Stimulated activated CD8-positive, alpha-beta memory T cell treated with anti-CD3 and anti-CD28 coated beads, Interleukin-15, amount 100 ng/mL, for 24 hours (primary cell): ENCODE data around the gene TMEM164.

Experiments used
- DNase-seq: peaks from one replicate; pipeline ENCODE4 v3.0.0-alpha.2; 2020; ENCODE audit warnings: low read depth

The TMEM164 gene

DNA sequence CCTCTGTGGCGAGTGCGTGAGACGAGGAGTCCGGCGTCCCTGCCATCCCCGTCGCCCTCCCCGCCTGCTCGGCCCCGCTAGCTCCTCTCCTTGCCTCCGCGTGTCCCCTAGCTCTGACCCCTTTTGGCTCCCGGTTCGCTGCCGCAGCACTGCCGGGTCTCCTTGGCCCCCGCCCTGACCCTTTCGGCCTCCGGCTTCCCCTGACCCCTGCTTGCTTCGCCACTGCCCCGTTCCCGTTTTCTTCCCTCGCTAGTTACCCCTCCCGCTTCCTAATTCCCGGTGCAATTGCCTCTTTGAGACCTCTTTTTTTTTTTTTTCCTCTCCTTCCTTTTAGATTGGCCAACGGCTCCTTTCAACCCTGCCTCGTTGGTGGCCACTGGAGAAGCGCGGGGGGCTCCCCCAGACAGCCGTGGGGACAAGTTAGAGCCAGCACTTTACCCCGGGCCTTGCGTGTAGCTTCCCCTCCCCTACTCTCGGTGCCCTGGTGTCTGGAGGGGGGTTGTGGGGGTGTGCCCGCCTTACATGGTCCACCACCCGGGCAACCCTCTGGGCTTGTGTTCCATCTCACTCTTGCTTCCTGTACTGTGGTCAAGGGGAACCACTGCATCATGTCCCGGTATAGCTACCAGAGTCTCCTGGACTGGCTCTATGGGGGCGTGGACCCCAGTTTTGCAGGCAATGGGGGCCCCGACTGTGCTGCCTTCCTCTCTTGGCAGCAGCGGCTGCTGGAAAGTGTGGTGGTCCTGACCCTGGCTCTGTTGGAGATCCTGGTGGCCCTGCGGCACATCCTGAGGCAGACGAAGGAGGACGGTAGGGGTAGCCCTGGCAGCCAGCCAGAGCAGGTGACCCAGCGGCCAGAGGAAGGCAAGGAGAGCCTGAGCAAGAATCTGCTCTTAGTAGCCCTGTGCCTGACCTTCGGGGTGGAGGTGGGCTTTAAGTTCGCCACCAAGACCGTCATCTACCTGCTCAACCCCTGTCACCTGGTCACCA is 548 bp downstream of the TMEM164 start:
- no peak for DNase-seq

DNA sequence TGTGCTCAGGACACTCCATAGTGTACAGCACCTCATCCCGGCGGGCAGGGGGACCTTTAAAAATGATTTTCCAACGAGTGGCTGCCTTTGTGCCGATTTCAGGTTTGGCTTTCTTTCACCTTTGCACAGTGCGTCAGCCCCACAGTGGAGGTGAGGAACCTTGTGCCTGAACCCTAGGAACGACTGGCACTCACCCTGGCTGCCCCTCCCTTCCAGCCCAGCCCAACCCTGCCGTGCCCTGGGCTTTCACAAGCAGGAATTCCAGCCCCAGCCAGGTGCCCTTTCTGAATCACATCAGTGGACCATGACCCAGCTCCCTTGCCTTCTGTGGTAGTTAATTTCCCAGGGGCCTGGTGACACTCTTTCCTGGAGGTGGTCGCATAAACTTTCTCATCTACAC is 1.3 kb downstream of the TMEM164 start:
- DNase-seq: no peak

DNA sequence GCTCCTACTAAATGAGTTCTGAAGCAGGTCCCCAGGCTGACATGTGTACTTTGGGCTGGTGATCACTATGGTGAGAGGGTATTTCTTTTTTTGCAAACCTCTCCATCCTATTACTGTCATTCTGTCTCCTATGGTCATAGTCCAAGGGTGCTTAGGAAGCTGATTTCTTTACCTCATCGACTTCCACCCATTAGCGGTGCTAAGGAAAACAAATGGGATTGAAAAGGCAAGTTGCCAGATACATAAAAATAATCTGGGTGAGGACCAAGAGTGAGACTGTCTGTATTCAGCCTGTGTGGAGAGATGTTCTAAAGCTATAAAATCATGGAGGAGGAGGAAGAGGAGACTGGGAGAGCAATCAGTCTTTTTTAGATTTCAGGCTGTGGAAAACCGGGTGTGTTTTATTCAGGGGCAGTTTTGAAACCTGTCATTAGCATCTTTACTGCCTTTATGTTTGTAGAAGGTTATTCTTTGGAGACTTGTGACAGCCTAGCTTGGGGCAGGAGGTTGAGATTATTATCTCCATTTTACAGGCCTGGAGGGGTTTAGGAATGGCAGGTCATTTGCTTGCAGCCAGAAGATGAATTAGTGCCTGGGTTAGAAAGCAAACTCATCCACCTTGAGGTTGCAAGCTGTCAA is 1.9 kb downstream of the TMEM164 start:
- no peak for DNase-seq

DNA sequence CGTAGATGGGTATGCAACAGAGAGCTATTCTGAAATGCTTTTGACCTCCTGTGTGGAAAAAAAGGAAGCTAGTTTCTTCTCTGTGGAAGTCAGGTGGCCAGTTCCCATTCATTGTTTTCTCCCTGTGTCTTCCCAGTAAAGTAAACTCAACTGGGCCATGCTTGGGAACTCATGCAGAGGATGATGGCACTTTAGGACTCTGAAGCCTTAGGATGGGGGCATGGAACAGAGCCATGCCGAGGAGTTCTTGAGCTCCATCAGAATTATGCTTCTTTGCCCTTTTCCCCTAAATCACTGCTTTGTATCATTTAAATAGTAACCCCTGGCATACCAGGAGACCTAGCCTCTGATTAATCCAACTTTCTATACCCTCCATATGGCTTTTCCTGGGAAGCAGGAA is 3.2 kb downstream of the TMEM164 start:
- DNase-seq: no peak

DNA sequence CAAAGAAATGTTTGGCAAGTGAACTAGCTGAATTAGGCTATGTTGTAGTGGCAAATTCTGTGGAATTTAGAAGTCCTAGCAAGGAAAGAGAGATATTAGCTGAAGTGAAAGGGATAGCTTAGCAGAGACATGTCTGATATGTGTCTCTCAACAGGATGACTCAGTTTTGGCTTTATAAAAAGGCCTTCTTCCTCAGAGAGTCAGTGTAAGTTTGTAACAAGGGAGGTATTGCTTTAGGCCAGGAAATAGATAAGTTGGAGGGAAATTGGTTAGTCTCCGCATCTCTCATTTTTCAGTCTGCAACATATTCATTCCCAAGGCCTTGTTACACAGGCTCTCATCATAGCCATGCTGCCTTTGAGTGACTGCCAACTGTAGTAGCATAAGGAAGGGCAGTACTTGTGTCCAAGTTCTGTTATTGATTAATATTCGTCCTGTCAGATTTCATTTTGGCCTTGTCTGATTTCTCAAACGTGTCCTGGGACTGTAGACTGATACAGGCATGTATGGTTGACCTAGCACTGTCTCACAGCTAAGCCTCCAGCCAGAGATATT is 4.0 kb downstream of the TMEM164 start:
- DNase-seq: no peak

DNA sequence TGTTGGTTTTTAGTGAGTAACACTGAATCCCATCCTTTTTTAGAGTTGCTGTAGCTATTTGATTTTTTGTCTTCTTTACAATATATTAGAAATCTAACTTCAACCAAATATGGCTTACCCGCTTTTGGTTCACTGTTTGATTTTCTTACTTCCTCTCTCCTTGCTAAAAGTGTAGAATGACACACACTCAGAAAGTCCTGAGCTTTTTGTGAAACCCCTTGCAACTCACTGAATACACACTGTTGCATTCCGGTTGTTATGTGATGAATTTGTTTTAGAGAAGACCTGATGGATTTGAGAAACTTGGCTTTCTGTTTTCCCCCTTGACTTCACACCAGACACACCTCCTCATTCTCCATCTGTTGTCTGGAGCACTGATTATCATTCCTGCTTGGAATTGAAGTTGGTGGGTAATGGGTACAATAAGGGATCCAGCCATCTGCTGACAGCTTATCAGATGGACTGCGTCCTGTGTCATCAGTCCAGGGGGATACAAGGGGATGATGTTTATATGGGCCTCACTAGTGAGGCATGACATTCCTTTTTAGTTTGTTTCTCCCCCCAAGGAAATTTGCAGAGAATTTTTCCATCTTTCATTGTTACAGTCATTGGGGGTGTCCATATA is 5.2 kb downstream of the TMEM164 start:
- no peak for DNase-seq

DNA sequence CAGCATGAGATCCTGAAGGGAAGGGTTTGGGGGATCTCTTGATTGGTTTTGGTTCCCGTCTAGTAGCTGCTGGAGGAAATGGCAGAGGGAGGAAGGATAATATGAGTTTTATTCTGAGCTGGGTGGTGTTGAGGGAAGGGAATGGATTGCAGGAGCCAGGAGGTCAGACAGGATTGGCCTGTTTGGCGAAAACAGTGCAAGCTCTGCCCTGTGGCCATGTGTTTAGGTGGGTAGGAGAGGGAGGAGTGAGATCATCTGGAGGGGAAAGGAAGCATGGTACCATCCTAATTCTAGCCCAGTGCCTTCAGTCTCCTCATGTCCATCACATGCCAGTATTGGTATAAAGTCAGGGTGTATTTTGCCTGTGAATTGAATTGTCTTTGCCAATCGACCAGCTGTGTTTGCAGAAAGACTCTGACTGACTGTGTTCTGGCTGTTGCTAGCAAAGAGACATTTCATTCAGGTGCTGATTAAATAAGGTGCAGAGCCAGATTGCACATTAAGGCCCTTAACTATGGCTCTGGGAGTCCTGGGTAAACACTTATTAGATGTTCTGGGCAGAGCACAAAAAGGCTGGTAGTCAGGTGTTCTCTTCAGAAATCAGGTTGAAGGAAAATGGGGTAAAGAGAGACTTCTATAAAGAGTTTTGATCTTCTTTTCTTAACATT is 10.0 kb downstream of the TMEM164 start:
- no peak for DNase-seq

DNA sequence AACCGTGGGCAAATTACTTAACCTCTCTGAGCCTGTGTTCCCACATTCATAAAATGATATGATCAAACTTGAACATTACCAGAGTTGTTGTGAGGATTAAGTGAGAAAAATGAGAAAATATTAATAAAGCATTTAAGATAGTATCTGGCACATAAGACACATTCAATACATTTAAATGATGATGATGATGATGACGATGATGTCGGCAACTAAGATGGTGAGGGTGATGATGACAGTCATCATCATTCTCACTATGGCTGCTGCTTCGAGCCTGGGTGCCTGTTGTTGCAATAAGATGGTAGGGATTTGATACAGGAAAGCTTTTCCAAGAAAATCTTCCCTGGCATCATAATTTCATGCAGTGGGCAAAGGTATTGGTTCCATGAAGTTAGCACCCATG is 11.1 kb downstream of the TMEM164 start:
- no peak for DNase-seq

DNA sequence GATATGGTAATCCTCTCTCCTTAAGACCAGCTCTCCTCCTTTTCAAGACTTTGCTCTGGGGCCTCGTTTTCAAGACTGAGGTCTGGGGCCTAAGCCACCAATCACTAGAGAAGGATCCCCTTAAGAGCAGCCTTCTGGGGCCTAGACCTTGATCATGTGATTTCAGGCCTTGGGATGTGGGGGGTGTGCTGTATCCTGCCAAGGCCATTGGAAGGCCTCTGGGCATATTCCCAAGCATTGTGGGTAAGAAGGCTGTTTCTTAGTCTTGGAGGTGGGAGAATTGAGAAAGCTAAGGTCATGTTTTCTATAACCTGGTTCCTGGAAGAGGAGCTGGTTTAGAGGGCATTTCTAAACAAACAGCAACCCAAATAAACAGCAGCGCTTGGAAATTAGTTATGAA is 12.1 kb downstream of the TMEM164 start:
- DNase-seq: no peak

DNA sequence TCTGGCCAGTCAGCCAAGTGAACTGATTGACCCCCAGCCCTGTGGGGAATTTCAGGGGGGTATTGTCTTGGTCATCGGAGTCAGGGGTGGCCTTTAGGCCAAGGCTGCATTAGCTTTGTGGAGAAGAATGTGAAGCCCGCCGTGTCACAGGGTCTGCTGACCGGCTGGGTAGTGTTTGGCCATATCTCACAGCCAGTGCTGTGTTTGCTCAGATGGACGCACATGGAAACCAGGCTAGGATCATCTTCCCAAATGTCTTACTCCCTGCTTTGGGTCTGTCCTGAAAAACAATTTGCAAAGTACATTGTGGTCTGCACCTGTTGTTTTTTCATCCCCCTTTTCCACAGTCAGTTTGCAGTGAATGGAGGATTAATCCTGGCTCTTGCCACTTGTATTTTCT is 13.0 kb downstream of the TMEM164 start:
- DNase-seq: no peak

DNA sequence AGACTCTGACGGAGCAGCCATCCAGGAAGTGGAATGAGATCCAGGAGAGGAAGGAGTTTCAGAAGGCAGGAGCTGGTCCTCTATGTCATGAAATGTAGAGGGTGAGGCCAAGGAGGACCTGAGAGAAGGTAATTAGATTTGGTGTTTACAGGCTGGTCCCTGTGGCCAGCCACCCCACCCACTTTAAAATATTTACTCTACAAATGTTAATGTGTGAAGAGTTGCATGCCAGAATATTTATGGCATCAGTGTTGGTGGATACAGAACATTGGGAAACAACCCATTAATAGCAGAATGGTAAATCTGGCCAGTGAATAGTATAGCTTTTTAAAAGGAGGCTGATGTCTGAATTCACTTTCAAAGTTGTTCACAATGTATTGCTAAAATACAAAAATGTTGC is 17.6 kb downstream of the TMEM164 start:
- DNase-seq: no peak

DNA sequence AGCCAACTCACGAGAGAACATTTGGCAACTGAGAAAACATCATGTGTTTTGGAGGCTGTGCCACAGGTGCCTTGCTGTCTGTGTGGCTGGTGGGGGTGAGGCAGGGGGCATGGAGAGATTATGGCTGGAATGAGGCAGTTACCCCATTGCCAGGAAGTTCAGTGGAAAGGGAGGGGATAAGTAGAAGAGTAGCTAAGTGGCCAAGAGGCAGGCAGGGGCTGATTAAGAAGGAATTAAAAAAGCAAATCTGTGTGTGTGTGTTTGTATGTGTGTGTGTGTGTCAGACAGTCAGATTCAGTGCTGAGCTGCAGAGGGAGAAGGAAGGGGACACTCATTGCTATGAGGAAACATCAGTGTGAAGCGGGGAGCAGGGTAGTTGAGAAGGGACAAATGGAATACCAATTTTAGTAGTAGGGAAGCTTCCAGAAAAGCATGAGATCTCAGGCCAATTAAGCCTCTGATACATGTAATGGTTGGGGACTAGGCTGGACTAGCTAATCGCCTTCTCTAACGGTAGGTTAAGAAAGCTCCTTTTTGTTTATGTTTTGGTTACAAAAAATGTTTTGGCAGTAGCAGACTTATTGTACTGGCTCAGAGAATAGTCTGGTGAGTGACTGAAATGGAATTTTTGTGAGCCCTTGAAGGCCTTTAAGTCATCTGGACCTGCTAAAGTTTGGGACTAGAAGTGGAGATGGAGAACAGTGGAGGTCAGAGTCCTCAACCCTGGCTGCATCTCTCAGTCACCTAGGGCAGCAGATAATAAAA is 18.5 kb downstream of the TMEM164 start:
- DNase-seq: no peak

DNA sequence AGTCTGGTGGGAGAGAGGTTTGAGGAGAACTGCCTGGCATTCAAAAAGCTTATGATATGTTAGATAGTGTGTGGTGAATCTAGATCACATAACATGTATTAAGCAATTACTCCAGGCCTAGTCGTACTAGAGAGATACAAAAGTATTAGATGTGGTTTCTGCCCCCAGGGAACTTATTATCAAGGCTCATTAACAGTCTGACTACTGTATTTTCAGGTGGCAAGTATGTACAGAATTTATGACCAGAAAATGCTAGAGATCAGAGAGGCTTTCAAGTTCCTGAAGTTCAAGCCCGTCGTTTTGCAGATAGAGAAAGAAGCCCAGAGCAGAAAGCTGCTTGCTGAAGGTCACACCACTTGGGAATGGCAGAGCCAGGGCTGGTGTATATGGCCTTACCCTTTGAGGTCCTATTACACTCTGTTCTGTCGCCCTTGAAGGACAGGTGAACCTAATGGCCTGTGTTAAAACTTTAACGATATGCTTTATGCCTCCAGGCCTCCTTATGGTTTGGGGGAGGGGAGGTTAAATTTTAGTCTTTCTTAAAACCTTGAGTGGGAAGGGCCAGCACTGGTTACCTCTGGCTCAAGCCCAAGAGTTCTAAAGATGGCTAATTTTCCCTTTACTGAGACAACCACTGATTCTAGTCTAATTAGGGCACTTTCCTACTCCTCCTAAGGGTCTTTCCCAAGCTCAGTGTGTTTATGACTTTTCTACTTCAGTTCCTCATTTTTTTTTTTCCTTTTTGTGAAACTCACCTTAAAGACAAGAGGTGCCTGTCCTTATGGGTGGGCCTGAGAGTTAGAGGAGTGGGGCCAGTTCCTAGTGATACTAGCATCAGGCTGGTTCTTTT is 19.9 kb downstream of the TMEM164 start:
- no peak for DNase-seq

DNA sequence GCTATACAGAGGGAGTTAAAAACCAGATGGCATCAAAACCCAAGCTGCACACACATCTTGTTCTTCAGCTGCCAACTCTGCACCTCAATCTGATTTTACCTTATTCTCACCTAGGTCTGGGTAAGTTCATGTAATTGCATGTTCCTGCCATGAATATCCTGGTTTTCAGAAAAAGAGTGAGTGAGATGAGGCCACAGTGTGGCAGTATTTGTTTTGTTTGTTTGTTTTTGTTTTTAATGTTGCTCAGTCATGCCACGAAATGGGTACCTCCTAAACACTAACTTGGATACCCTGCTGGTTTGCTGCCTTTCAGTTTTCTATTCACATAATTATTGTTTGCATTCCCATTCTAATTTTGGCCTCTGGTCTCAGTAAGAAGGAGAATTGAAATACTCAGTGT is 22.5 kb downstream of the TMEM164 start:
- DNase-seq: no peak

DNA sequence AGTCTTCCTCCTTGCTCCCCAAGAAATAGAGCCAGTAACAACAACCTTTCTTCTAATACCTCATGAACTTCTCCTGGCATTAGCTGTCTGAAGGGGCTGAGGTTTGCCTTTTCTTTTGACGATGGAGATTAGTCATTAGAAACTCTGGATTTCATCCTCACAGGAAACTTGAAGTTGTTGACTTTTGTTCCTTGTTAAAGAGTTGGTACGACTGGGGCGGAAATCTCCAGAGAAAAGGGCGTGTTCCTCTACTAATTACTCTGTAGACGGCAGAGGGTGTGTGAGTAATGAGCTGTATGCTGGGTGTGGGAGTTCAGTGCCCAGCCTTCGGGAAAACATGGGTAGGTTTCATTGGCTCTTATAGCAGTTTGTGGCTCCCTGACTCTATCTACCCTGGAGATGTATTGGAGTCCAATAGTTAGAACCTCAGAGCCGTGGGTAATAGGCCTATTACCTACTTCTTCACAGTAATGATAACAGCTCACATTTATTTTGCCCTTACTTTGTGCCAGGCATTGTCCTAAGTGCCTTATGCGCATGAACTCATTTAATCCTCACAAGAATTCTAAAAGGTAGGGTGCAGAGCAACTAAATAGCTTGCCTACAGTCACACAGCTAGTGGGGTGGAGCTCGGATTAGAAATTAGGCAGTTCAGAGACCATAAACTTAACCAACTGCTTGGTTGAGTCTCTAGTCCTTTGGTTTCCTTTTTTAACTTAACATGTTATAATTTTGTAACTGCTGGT is 23.4 kb downstream of the TMEM164 start:
- no peak for DNase-seq

DNA sequence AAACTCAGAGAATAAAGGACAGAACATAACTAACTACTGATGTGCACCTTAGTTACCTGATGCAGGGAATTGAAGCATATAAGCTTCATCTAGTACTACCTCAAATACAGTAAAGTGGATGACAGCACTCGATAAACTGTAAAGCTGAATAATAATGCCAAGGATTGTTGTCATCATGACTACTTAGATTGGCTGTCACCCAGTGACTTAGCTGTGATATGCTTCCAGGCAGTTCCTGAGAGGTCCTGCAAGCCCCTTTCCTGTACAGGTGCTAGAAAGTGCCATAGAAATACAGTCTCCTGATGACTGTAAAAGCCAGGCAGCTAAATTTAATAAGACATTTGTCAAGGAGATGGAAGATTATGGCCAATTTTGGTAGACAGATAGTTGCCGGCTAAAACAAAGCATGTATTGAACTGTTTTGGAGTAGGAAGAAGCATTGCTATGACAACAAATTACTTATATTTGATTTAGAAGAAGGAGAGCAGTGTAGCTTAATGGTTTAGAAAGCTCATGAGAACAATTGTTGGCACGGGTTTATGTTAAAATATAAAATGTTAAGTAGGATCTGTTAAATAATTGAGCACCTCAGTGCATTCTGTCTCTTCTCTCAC is 29.7 kb downstream of the TMEM164 start:
- no peak for DNase-seq

DNA sequence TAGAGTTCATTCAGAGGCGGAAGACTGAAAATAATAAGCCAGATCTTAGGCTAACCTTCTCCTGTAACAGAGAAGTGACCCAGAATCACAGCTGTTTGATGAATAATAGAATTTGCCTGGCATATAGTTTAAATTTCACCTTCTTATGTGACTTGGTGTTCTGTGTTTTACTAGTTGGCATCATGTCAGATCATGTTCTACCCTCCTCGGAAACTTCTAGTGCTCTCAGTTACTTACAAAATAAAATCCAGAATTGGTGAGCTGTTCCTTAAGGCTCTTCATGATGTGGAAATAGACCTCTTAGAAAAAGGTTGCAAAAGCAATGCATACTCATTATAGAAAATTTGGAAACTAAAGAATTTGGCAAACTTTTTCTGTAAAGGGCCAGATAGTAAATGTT is 31.1 kb downstream of the TMEM164 start:
- DNase-seq: no peak

DNA sequence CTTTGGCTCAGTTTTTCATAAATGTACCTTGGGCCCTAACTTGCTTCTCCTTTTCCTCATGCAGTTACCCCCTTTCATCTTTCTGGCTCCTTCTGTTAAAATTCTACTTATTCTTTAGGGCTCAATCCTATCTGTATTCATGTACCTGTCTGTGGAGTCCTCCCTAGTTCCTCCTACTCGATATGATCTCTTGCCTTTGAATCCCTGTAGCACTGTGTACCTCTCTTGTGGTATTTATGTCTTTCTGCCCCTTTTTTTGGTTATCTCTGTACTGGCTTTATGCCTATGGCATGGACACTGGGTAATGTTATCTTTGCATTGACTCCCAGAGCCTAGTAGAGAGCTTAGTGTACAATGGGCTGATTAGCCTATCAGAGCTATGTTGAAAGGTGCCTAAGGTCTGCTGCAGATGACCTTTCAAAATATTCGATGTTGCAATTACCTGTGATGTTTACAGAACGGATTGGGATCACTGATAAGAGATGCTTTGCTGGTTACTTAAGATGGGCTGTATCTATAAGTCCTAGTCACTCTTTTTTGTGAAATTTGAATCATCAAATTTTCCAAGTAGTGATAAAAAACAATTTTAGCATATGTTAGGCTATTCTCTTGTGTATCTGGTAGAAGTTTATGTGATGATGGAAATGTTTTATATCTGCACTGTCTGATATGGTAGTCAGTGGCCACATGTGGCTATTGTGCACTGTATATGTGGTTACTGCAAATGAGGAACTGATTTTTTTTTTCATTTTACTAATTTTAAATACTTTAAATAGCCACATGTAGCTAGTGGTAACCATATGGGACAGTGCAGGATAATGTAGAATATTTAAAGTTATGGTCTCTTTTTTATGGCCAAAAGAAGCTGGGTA is 33.5 kb downstream of the TMEM164 start:
- no peak for DNase-seq
